ENCODE data around the gene KIR3DL3. TPM values are rescaled to one million over a fixed set of nuclear protein-coding genes. Genes with fewer than 3 reads are reported as not detected.

The KIR3DL3 gene
- total and polyA plus RNA-seq, 2 experiments from 2014 or later: not detected

DNA sequence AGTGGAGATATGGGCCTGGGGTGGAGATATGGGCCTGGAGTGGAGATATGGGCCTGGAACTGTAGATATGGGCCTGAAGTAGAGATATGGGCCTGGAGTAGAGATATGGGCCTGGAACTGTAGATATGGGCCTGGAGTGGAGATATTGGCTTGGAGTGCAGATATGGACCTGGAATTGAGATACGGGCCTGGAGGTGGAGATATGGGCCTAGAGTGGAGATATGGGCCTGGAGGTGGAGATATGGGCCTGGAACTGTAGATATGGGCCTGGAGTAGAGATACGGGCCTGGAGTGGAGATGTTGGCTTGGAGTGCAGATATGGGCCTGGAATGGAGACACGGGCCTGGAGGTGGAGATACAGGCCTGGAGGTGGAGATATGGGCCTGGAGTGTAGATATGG, 402 bp downstream of the KIR3DL3 start (continued):
- TF ChIP-seq REST (IDR thresholded peaks at IDR 0.05; ENCODE audit: unreplicated experiment) (no peak), EZH2 (IDR thresholded peaks at IDR 0.05; ENCODE audit: low read depth, unreplicated experiment) (no peak), CREB1 (CRISPR knock-in tag; IDR thresholded peaks at IDR 0.05; ENCODE audit: low read depth) (no peak), JUNB (IDR thresholded peaks at IDR 0.05; ENCODE audit: unreplicated experiment) (no peak), POLR2AphosphoS5 (IDR thresholded peaks at IDR 0.05; ENCODE audit: low read depth) (no peak), NANOG (IDR thresholded peaks at IDR 0.05; ENCODE audit: borderline replicate concordance) (no peak), ZNF331 (CRISPR knock-in tag; IDR thresholded peaks at IDR 0.05; ENCODE audit: low read depth) (no peak)
- TF ChIP-seq, protein P1, sequence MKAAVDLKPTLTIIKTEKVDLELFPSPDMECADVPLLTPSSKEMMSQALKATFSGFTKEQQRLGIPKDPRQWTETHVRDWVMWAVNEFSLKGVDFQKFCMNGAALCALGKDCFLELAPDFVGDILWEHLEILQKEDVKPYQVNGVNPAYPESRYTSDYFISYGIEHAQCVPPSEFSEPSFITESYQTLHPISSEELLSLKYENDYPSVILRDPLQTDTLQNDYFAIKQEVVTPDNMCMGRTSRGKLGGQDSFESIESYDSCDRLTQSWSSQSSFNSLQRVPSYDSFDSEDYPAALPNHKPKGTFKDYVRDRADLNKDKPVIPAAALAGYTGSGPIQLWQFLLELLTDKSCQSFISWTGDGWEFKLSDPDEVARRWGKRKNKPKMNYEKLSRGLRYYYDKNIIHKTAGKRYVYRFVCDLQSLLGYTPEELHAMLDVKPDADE (IDR thresholded peaks at IDR 0.05): no peak

DNA sequence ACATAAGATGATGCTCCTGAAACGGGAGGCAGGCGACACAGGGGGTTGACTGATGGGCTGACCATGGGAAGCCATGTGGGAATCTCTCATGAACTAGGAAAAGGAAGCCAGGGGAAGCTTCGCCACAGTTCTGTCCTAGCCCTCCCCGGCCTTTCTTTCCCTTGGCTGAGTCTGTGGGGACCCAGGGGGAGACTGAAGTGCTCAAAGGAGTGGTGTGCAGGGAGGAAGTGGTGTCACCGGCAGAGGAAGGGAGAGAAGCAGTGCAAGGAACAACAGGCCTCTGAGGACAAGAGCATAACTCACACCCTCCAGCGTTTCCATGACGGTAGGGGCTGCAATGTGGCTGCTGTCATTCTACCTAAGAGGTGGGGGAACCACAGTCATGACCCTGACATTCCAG, 1.1 kb downstream of the KIR3DL3 start:
- Mint-ChIP-seq H3K36me3 (ENCODE audit: low read depth) (peaks cover 50% of the 10 kb centered on the region), H3K27ac (no peak overlapping the region), H3K4me1 (no peaks in the 10 kb centered on the region), H3K27me3 (ENCODE audit: insufficient read depth, low read depth, poor library complexity) (peaks cover 7% of the 10 kb centered on the region), H3K4me3 (no peak overlapping the region), H3K9me3 (peaks cover 99% of the 10 kb centered on the region)
- no peak overlapping the region for H2AFZ ChIP-seq
- no peaks in the 10 kb centered on the region for H3K27me3 ChIP-seq (ENCODE audit: insufficient read depth)
- H3F3A ChIP-seq (replicated peaks; ENCODE audit: low read depth): no peaks in the 10 kb centered on the region
- H3K4me3 ChIP-seq: no peak overlapping the region
- H3K27ac ChIP-seq (ENCODE audit: low read depth): no peak overlapping the region
- no peak overlapping the region for H3K4me2 ChIP-seq
- no peaks in the 10 kb centered on the region for H3K4me1 ChIP-seq (ENCODE audit: insufficient read depth)
- DNase-seq (ENCODE audit: low spot score): no peak
- TF ChIP-seq NANOG (IDR thresholded peaks at IDR 0.05; ENCODE audit: borderline replicate concordance) (no peak), STAT1 (IDR thresholded peaks at IDR 0.05; ENCODE audit: unreplicated experiment) (no peak)
- no peak for ATAC-seq
- no peaks in the 10 kb centered on the region for H3K9me2 ChIP-seq (ENCODE audit: insufficient read depth)
- no peaks in the 10 kb centered on the region for H4K20me1 ChIP-seq (replicated peaks; ENCODE audit: insufficient read depth)
- H3K79me2 ChIP-seq (replicated peaks; ENCODE audit: insufficient read depth): no peaks in the 10 kb centered on the region
- peaks cover 6% of the 10 kb centered on the region; the same call in 1 of the 2 replicates for H3K36me3 ChIP-seq (ENCODE audit: insufficient read depth)

- Histone ChIP-seq H3K27ac (ENCODE audit: low read depth) (no peak overlapping the region), H3K4me1 (ENCODE audit: insufficient read depth) (no peaks in the 10 kb centered on the region), H4K20me1 (replicated peaks; ENCODE audit: insufficient read depth) (no peaks in the 10 kb centered on the region), H3K4me3 (no peak overlapping the region), H3K79me2 (replicated peaks; ENCODE audit: insufficient read depth) (no peaks in the 10 kb centered on the region), H2AFZ (no peak overlapping the region), H3F3A (replicated peaks; ENCODE audit: low read depth) (no peaks in the 10 kb centered on the region), H3K36me3 (ENCODE audit: insufficient read depth) (no peaks in the 10 kb centered on the region), H3K27me3 (ENCODE audit: insufficient read depth) (no peaks in the 10 kb centered on the region), H3K4me2 (no peak overlapping the region), H3K9me2 (ENCODE audit: insufficient read depth) (no peaks in the 10 kb centered on the region)
- peaks cover 98% of the 10 kb centered on the region for H3K9me3 Mint-ChIP-seq
- no peak for DNase-seq (ENCODE audit: low spot score)
- H3K36me3 Mint-ChIP-seq (ENCODE audit: low read depth): peaks cover 61% of the 10 kb centered on the region
- ATAC-seq: no peak
- peaks cover 10% of the 10 kb centered on the region for H3K27me3 Mint-ChIP-seq (ENCODE audit: insufficient read depth, low read depth, poor library complexity)
- no peak overlapping the region for H3K27ac Mint-ChIP-seq
- H3K4me1 Mint-ChIP-seq: no peaks in the 10 kb centered on the region
- no peak overlapping the region for H3K4me3 Mint-ChIP-seq
- TF ChIP-seq, protein P2, sequence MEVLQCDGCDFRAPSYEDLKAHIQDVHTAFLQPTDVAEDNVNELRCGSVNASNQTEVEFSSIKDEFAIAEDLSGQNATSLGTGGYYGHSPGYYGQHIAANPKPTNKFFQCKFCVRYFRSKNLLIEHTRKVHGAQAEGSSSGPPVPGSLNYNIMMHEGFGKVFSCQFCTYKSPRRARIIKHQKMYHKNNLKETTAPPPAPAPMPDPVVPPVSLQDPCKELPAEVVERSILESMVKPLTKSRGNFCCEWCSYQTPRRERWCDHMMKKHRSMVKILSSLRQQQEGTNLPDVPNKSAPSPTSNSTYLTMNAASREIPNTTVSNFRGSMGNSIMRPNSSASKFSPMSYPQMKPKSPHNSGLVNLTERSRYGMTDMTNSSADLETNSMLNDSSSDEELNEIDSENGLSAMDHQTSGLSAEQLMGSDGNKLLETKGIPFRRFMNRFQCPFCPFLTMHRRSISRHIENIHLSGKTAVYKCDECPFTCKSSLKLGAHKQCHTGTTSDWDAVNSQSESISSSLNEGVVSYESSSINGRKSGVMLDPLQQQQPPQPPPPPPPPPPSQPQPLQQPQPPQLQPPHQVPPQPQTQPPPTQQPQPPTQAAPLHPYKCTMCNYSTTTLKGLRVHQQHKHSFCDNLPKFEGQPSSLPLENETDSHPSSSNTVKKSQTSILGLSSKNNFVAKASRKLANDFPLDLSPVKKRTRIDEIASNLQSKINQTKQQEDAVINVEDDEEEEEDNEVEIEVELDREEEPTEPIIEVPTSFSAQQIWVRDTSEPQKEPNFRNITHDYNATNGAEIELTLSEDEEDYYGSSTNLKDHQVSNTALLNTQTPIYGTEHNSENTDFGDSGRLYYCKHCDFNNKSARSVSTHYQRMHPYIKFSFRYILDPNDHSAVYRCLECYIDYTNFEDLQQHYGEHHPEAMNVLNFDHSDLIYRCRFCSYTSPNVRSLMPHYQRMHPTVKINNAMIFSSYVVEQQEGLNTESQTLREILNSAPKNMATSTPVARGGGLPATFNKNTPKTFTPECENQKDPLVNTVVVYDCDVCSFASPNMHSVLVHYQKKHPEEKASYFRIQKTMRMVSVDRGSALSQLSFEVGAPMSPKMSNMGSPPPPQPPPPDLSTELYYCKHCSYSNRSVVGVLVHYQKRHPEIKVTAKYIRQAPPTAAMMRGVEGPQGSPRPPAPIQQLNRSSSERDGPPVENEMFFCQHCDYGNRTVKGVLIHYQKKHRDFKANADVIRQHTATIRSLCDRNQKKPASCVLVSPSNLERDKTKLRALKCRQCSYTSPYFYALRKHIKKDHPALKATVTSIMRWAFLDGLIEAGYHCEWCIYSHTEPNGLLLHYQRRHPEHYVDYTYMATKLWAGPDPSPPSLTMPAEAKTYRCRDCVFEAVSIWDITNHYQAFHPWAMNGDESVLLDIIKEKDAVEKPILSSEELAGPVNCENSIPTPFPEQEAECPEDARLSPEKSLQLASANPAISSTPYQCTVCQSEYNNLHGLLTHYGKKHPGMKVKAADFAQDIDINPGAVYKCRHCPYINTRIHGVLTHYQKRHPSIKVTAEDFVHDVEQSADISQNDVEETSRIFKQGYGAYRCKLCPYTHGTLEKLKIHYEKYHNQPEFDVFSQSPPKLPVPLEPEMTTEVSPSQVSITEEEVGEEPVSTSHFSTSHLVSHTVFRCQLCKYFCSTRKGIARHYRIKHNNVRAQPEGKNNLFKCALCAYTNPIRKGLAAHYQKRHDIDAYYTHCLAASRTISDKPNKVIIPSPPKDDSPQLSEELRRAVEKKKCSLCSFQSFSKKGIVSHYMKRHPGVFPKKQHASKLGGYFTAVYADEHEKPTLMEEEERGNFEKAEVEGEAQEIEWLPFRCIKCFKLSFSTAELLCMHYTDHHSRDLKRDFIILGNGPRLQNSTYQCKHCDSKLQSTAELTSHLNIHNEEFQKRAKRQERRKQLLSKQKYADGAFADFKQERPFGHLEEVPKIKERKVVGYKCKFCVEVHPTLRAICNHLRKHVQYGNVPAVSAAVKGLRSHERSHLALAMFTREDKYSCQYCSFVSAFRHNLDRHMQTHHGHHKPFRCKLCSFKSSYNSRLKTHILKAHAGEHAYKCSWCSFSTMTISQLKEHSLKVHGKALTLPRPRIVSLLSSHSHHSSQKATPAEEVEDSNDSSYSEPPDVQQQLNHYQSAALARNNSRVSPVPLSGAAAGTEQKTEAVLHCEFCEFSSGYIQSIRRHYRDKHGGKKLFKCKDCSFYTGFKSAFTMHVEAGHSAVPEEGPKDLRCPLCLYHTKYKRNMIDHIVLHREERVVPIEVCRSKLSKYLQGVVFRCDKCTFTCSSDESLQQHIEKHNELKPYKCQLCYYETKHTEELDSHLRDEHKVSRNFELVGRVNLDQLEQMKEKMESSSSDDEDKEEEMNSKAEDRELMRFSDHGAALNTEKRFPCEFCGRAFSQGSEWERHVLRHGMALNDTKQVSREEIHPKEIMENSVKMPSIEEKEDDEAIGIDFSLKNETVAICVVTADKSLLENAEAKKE (CRISPR knock-in tag; IDR thresholded peaks at IDR 0.05): no peak
- TF ChIP-seq JUNB (IDR thresholded peaks at IDR 0.05; ENCODE audit: unreplicated experiment) (no peak), ZNF114 (CRISPR knock-in tag; IDR thresholded peaks at IDR 0.05) (no peak), POLR2AphosphoS5 (IDR thresholded peaks at IDR 0.05; ENCODE audit: low read depth) (no peak)
Measured at GRCh38 chr19:54727562-54727961, 3.3 kb downstream of the KIR3DL3 start.

All from GM23338 (cell line).